T-cell (primary cell): ENCODE measurements around the gene DLEU7. TPM values are rescaled to one million over a fixed set of nuclear protein-coding genes. Genes with fewer than 3 reads are reported as not detected.

Experiments
- ATAC-seq, 4 experiments: fragments of 200-7000 bp in 3 of 4; fragments of 150-1000 bp in 1 of 4; cut with Tn5 transposase; replicated peaks in 1 of 4; 1 replicate in 3 of 4; 2 replicates in 1 of 4; pipeline ENCODE4 v1.10.0; 2021; ENCODE audit warnings: moderate library complexity in 3 of 4, mild to moderate bottlenecking in 2 of 4, moderate number of reproducible peaks in 1 of 4
- CTCF ChIA-PET, 2 donors: fragments of 300-600 bp; sonication (Branson Sonifier 250); formaldehyde crosslinking; loops; one replicate each; lab custom pipeline; 2022; ENCODE audit warnings: antibody characterized with exemption in 2 of 2; lab: Charles Lee
- POLR2A ChIA-PET, 2 donors: fragments of 300-600 bp; sonication (Branson Sonifier 250); formaldehyde crosslinking; loops; one replicate each; lab custom pipeline; 2022; ENCODE audit warnings: antibody characterized with exemption in 2 of 2; lab: Charles Lee
- DNase-seq, 35 experiments: peaks; one replicate each; pipeline versions ENCODE4 v3.0.0 to v3.0.0-alpha.2; 2013 to 2023
- H3K27ac ChIP-seq: one replicate; pipeline ENCODE4 v1.5.1; 2013; ENCODE audit warnings: low read length
- H3K27me3 ChIP-seq, 2 experiments: replicated peaks in 1 of 2; 1 replicate in 1 of 2; 2 replicates in 1 of 2; pipeline versions ENCODE4 v1.6.1 to v1.7.0; 2013; ENCODE audit warnings: low read length in 1 of 2, mixed read lengths in 1 of 2; ENCODE audit not compliant: control insufficient read depth in 2 of 2, insufficient read depth in 2 of 2; ENCODE audit errors: extremely low read depth in 1 of 2
- H3K36me3 ChIP-seq, 2 donors: 1 replicate in 1 of 2; 2 replicates in 1 of 2; pipeline versions ENCODE4 v1.6.1 to v1.7.0; 2013; ENCODE audit warnings: low read length in 1 of 2; ENCODE audit not compliant: control insufficient read depth in 2 of 2, insufficient read depth in 1 of 2; ENCODE audit errors: extremely low read depth in 1 of 2
- H3K4me1 ChIP-seq, 2 experiments: 1 replicate in 1 of 2; 2 replicates in 1 of 2; pipeline versions ENCODE4 v1.6.1 to v1.7.0; 2013; ENCODE audit warnings: low read length in 2 of 2, mixed read lengths in 1 of 2; ENCODE audit not compliant: insufficient read depth in 2 of 2, control insufficient read depth in 1 of 2; ENCODE audit errors: extremely low read depth in 1 of 2
- H3K4me3 ChIP-seq, 2 donors: 1 replicate in 1 of 2; 2 replicates in 1 of 2; pipeline versions ENCODE4 v1.5.1 to v1.7.0; 2013; ENCODE audit warnings: mild to moderate bottlenecking in 2 of 2, low read length in 1 of 2, moderate library complexity in 1 of 2; ENCODE audit not compliant: control insufficient read depth in 1 of 2; ENCODE audit errors: extremely low read depth in 1 of 2
- H3K9me3 ChIP-seq: 2 replicates; pipeline ENCODE4 v1.7.0; 2013
- H3K27ac Mint-ChIP-seq, 2 donors: one replicate each; pipeline ENCODE4 v1.8.0; 2020 to 2021; ENCODE audit warnings: mild to moderate bottlenecking in 2 of 2, mixed read lengths in 2 of 2
- H3K27me3 Mint-ChIP-seq, 2 donors: one replicate each; pipeline ENCODE4 v1.8.0; 2021 to 2022; ENCODE audit warnings: mixed read lengths in 2 of 2
- H3K36me3 Mint-ChIP-seq: one replicate; pipeline ENCODE4 v1.8.0; 2021; ENCODE audit warnings: mixed read lengths
- H3K4me1 Mint-ChIP-seq, 3 donors: one replicate each; pipeline ENCODE4 v1.8.0; 2020 to 2022; ENCODE audit warnings: mixed read lengths in 3 of 3, mild to moderate bottlenecking in 1 of 3
- H3K4me3 Mint-ChIP-seq, 3 donors: one replicate each; pipeline ENCODE4 v1.8.0; 2020 to 2022; ENCODE audit warnings: mild to moderate bottlenecking in 3 of 3, mixed read lengths in 3 of 3, moderate library complexity in 3 of 3
- H3K9me3 Mint-ChIP-seq, 3 donors: one replicate each; pipeline ENCODE4 v1.8.0; 2020 to 2022; ENCODE audit warnings: mixed read lengths in 3 of 3
- whole genome bisulfite sequencing: methylation state at CpG from one replicate; pipeline ENCODE4 v1.1.5; 2013; ENCODE audit warnings: missing lambda C conversion rate; ENCODE audit not compliant: insufficient coverage; 5-methylcytosine and 5-hydroxymethylcytosine counted together
- total RNA-seq, 35 experiments: library from RNA in 6 of 35; stranded (reverse) in 6 of 35; fragments of 120-200 nt in 1 of 35; gene quantifications; one replicate each; pipeline versions ENCODE4 v1.2.1 to v1.2.4 and lab custom pipeline; 2013 to 2026

Gene DLEU7
- total RNA-seq, result not detected
- 0.07 TPM for total RNA-seq (2013)
- 0 to 0.12 (median 0) reads per million in 29 experiments for total RNA-seq (lab: John Stamatoyannopoulos, UW)

DNA sequence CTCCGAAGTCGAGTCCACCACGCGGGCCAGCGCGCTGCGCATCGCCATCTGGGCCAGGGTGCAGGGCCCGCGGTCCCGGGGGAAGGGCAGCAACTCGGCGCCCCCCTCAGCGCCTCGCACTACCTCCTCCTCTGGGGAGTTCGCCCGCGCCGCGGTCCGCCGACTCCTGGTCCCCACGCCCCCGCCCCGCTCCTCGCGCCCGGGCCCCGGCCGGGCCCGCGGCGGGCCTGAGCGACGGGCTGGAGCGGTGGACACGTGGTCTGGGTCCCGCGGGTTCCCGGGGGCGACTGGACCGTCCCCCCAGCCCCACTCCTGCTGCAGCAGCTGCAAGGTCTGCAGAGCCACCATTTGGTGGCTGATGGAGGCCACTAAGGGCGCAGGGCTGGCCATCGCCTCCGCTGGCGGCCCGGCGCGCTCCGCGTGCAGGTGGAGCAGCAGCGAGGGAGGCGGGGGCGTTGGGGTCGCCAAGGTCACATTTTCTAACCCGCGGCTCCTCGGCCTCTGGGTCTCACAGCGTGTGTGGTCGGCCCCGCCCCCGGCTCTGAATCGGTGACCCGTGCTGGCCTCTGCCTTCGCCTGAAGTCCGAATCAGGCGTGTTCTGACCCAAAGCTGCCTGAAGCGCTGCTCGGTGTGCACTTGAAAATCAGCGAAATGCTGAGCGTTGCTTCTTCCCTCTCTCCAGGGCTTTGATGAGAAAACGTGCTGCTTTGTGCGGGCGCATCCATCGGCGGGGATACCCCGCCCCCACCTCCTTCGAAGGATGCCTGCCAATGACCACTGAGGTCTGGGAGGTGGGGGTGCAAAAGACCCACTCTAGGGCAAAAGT lies at the start of gene DLEU7:
TSS of gene DLEU7 (minus strand) at position 436 of the 827 bp plus-strand sequence. CDS start at position 390, 46 bp downstream.
- no peaks in the 10 kb centered on the region for H3K9me3 Mint-ChIP-seq

DNA sequence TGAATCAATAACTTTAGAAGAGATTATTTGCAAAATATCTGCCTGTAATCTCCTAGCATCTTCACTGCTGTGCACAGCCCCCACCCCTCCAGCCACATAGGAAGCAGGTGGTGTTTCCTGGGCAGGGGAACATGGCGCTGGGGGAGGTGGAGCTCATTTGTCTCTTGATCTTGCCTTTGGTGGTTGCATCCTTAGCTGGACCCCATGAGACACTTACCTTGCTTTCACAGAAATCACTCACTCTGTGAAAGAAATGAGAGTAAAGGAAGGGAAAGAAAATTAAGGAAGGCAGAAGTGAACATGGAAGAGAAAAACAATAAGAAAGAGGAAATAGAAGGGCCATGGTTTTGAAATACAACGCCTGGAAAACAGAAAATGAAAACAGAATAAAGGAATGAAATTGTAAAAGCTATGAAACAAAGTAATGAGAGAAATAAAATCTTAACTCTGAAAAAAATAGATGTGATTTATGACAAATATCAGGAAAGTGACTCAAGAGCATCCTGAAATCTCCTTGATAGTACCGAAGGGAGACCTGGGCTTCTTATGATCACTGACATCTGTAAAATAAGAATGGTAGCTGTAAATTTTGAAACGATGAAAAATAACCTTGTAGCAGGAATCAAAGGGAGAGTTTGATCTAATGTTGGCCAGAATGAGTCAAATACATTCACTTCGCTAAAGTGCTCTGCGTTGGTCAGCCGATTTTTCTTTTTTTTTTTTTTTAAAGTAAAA lies 48.9 kb upstream of the DLEU7 start:
- ATAC-seq (peak; percentile 37 to 69 (median 68)), DNase-seq (peak in 25 of 35 experiments; percentile 16 to 57 (median 27))
- Histone ChIP-seq H3K9me3 (no peaks in the 10 kb centered on the region), H3K4me1 (peaks cover 17 to 27% of the 10 kb centered on the region in 2 experiments), H3K36me3 (no peaks in the 10 kb centered on the region), H3K27ac (peak overlapping the region; percentile 87), H3K4me3 (peak overlapping the region; percentile 11 to 15), H3K27me3 (no peaks in the 10 kb centered on the region)
- POLR2A ChIA-PET, result interaction anchor here (0.5 to 2.1 kb wide), 9 partner anchors 17 to 722 kb away, joined by 3 to 10 read pairs (median 4); partner anchors contain the start of gene RNASEH2B (in 1 of the 2)
- CTCF ChIA-PET, result interaction anchor here (1.2 to 4.9 kb wide), 4 partner anchors 17 to 177 kb away, joined by 4 to 69 read pairs (median 6); partner anchors contain the start of gene RNASEH2B (in 1 of the 2)
- Mint-ChIP-seq H3K4me1 (peaks cover 43 to 45% (median 45%) of the 10 kb centered on the region in 3 donors), H3K36me3 (peaks cover 4% of the 10 kb centered on the region), H3K9me3 (no peaks in the 10 kb centered on the region), H3K27me3 (no peaks in the 10 kb centered on the region), H3K4me3 (peak overlapping the region; percentile 71 to 76 (median 75)), H3K27ac (peak overlapping the region; percentile 97 to 99)
- 4% methylated on average over 3 of the region's 7 CpGs for WGBS

More for the DNA sequence above, at the start of gene DLEU7:
- no peak for DNase-seq
- peaks cover 0 to 14% of the 10 kb centered on the region in 2 experiments for H3K27me3 ChIP-seq
- H3K4me3 Mint-ChIP-seq, result peak within 1 kb of the TSS in 2 of 3 donors; percentile 37 to 54
- H3K4me1 ChIP-seq, result peaks cover 0 to 6% of the 10 kb centered on the region in 2 experiments
- ATAC-seq, result no peak
- peaks cover 8 to 14% of the 10 kb centered on the region in 2 donors for H3K27me3 Mint-ChIP-seq
- no peaks in the 10 kb centered on the region for H3K36me3 Mint-ChIP-seq
- no peaks in the 10 kb centered on the region for H3K9me3 ChIP-seq
- no peak within 1 kb of the TSS for H3K27ac ChIP-seq
- POLR2A ChIA-PET, result no interaction called here
- CTCF ChIA-PET, result no interaction called here
- no peak within 1 kb of the TSS for H3K27ac Mint-ChIP-seq
- no peaks in the 10 kb centered on the region for H3K36me3 ChIP-seq
- peaks cover 12 to 19% (median 17%) of the 10 kb centered on the region in 3 donors for H3K4me1 Mint-ChIP-seq
- H3K4me3 ChIP-seq, result peak within 1 kb of the TSS in 1 of 2 donors; percentile 69
- 53% methylated on average over 74 of the region's 78 CpGs for WGBS

DNA sequence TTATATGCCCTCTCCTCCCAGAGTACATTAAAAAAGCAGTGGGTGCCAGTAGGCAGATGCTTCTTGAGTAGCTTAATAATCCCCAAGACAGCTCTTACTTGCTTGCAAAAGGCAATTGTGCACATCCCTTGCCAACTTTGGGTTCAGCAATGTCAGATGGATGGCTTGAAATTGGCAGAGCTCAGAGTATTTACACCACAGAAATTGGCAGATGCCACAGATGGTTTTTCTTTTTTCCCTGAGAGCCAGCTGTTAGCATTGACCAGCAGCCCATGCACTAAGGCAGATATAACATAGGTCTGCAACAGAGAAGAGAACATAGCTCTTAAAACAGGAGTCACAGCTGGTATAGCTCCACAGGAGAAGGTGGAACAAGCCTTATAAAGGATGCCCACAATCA lies 47.7 kb upstream of the DLEU7 start:
- Histone ChIP-seq H3K4me1 (peaks cover 17 to 27% of the 10 kb centered on the region in 2 experiments), H3K4me3 (no peak overlapping the region), H3K36me3 (no peaks in the 10 kb centered on the region), H3K27ac (no peak overlapping the region), H3K27me3 (no peaks in the 10 kb centered on the region), H3K9me3 (no peaks in the 10 kb centered on the region)
- Mint-ChIP-seq H3K36me3 (peaks cover 4% of the 10 kb centered on the region), H3K27ac (peak overlapping the region; percentile 97 to 99), H3K4me3 (peak overlapping the region in 2 of 3 donors; percentile 31 to 76), H3K4me1 (peaks cover 43 to 45% (median 45%) of the 10 kb centered on the region in 3 donors), H3K9me3 (no peaks in the 10 kb centered on the region), H3K27me3 (no peaks in the 10 kb centered on the region)
- DNase-seq (no peak), ATAC-seq (no peak)
- ChIA-PET POLR2A (interaction anchor here (0.7 to 0.9 kb wide), 2 partner anchors 18 to 724 kb away, joined by 3 to 4 read pairs; partner anchors contain the start of gene RNASEH2B (in 1 of the 2)), CTCF (interaction anchor here (0.5 to 4.9 kb wide), 5 partner anchors 10 to 90 kb away, joined by 3 to 69 read pairs (median 6); no protein-coding TSS in a partner anchor)

DNA sequence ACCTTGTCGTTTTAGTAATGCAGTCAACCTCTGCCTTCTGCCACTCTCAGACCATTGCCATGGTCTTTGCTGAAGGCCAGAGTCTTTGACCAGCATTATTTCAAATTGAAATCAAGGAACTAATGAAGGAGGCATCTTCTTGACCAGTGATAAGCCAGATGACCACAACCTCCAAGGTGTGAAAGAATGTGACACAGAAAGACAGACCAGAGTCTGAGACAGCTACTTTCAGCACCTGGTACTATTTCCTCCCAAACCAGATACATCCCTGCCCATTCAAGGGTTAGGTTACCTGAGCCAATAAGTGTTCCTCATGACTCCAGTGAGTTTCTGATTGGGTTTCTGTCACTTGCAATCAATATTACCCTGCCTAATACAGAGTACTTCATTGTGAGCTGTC lies 45.8 kb upstream of the DLEU7 start:
- 33% methylated on average over 1 of the region's 1 CpG for WGBS
- DNase-seq, result no peak
- H3K4me1 Mint-ChIP-seq, result peaks cover 38 to 39% (median 38%) of the 10 kb centered on the region in 3 donors
- H3K9me3 ChIP-seq, result no peaks in the 10 kb centered on the region
- H3K36me3 Mint-ChIP-seq, result no peaks in the 10 kb centered on the region
- peaks cover 15 to 25% of the 10 kb centered on the region in 2 experiments for H3K4me1 ChIP-seq
- no peak overlapping the region for H3K4me3 ChIP-seq
- H3K27me3 ChIP-seq, result no peaks in the 10 kb centered on the region
- no peak overlapping the region for H3K27ac Mint-ChIP-seq
- H3K27ac ChIP-seq, result no peak overlapping the region
- H3K27me3 Mint-ChIP-seq, result no peaks in the 10 kb centered on the region
- H3K9me3 Mint-ChIP-seq, result no peaks in the 10 kb centered on the region
- ChIA-PET POLR2A (no interaction called here), CTCF (no interaction called here)
- no peaks in the 10 kb centered on the region for H3K36me3 ChIP-seq
- H3K4me3 Mint-ChIP-seq, result no peak overlapping the region
- ATAC-seq, result no peak

DNA sequence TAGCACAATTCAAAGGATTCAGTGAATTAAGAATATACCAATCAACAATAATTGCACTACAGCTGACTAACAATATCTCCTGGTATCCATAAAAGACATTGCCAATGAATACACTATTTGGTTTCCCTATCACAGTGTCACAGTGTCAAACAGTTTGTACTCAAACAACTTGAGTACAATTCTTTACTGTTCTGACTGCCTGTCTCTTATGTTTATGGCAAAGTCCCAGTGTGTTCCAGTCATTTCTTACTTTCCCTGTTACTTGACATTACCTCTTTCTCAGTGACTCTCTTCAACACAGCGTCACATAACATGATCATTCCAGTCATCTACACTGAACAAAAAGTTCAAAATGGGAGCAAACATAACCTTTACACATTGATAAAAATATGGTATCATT lies 44.9 kb upstream of the DLEU7 start:
- CTCF ChIA-PET, result interaction anchor here in 1 of 2 donors (0.6 kb wide), 1 partner anchor 981 kb away, joined by 3 read pairs; no protein-coding TSS in a partner anchor
- no peaks in the 10 kb centered on the region for H3K36me3 Mint-ChIP-seq
- no peak for DNase-seq
- ATAC-seq, result no peak
- Histone ChIP-seq H3K27ac (no peak overlapping the region), H3K4me1 (peaks cover 10 to 16% of the 10 kb centered on the region in 2 experiments), H3K9me3 (no peaks in the 10 kb centered on the region), H3K4me3 (no peak overlapping the region), H3K36me3 (no peaks in the 10 kb centered on the region), H3K27me3 (no peaks in the 10 kb centered on the region)
- H3K27ac Mint-ChIP-seq, result no peak overlapping the region
- H3K27me3 Mint-ChIP-seq, result no peaks in the 10 kb centered on the region
- WGBS, result no CpG with 5 or more reads among the region's 1 CpG
- H3K4me3 Mint-ChIP-seq, result no peak overlapping the region
- peaks cover 28 to 29% (median 29%) of the 10 kb centered on the region in 3 donors for H3K4me1 Mint-ChIP-seq
- no peaks in the 10 kb centered on the region for H3K9me3 Mint-ChIP-seq
- POLR2A ChIA-PET, result no interaction called here

DNA sequence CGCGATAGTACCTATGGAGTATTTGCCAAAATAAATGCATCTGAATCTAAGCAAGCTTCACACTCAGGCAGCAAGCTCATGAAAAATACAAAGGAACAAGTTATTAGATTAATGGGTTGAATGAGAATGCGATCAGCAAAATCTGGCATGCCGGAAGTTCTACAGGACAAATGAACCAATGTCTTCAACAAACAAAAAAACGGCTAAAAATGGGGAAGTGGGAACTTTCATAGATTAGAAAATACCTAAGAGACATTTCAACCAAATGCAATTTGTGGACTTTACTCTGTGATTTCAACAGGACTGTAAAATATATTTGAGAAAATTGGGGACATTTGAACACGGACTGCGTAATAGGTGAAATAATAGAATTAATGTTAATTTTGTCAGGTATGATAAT lies 43.7 kb upstream of the DLEU7 start:
- no peak for ATAC-seq
- Histone ChIP-seq H3K9me3 (no peaks in the 10 kb centered on the region), H3K4me1 (peaks cover 6 to 9% of the 10 kb centered on the region in 2 experiments), H3K4me3 (no peak overlapping the region), H3K27ac (no peak overlapping the region), H3K27me3 (no peaks in the 10 kb centered on the region), H3K36me3 (no peaks in the 10 kb centered on the region)
- no CpG with 5 or more reads among the region's 7 CpGs for WGBS
- Mint-ChIP-seq H3K9me3 (peaks cover 0 to 3% (median 0%) of the 10 kb centered on the region in 3 donors), H3K27ac (no peak overlapping the region), H3K27me3 (peaks cover 0 to 2% of the 10 kb centered on the region in 2 donors), H3K4me1 (peaks cover 18 to 19% (median 19%) of the 10 kb centered on the region in 3 donors), H3K4me3 (no peak overlapping the region), H3K36me3 (no peaks in the 10 kb centered on the region)
- CTCF ChIA-PET, result no interaction called here
- POLR2A ChIA-PET, result no interaction called here
- no peak for DNase-seq
